K562 (cell line): ENCODE measurements around the gene SH3BP4. TPM values are rescaled to one million over a fixed set of nuclear protein-coding genes. Genes with fewer than 3 reads are reported as not detected.

Experiments used
- ATAC-seq: fragments of 200-7000 bp; cut with Tn5 transposase; 3 replicates; pipeline ENCODE4 v1.9.1; 2020; ENCODE audit warnings: moderate library complexity
- BruUV-seq: library from RNA; stranded (reverse); fragments of 400-500 nt; replicated peaks from 2 replicates; lab custom pipeline; 2021; lab: Mats Ljungman, UMichigan
- CTCF ChIA-PET: fragments of 300-600 bp; formaldehyde crosslinking; extraction: SDS; loops from one replicate; lab custom pipeline; 2021; ENCODE audit warnings: low intra/inter-chr PET ratio; lab: Yijun Ruan, JAX
- POLR2A ChIA-PET: fragments of 300-600, 350-650 bp; sonication (Branson Sonifier 250); formaldehyde crosslinking; extraction: SDS; loops from one replicate; lab custom pipeline; 2021; ENCODE audit warnings: antibody characterized with exemption, inconsistent platforms; lab: Yijun Ruan, JAX
- DNase-seq, 4 experiments: peaks; one replicate each; pipeline versions ENCODE4 v3.0.0 to v3.0.0-alpha.2; 2011 to 2018; ENCODE audit warnings: low spot score in 3 of 4, mixed read lengths in 3 of 4; ENCODE audit errors: extremely low read depth in 1 of 4
- FAIRE-seq: peaks from 2 replicates; lab custom pipeline; 2011; peaks lifted over from hg19 to GRCh38; lab: Jason Lieb, UNC
- H2AFZ ChIP-seq: 2 replicates; pipeline ENCODE4 v1.6.0; 2011; ENCODE audit warnings: low read depth, low read length, control low read depth, inconsistent platforms
- H3K27ac ChIP-seq: fragments of 200-600 bp; 3 replicates; pipeline ENCODE4 v1.8.0; 2011; ENCODE audit warnings: low read depth, mild to moderate bottlenecking, control low read depth, inconsistent platforms, low read length, moderate library complexity, mixed read lengths; ENCODE audit errors: extremely low read depth
- H3K27me3 ChIP-seq, 2 experiments: fragments of 300-600 bp in 1 of 2; 2 replicates in 1 of 2; 3 replicates in 1 of 2; pipeline versions ENCODE4 v1.6.0 to v1.8.0; 2011; ENCODE audit warnings: inconsistent platforms in 2 of 2, low read length in 2 of 2, mild to moderate bottlenecking in 1 of 2, mixed read lengths in 1 of 2, moderate library complexity in 1 of 2; ENCODE audit not compliant: control insufficient read depth in 2 of 2, insufficient read depth in 2 of 2
- H3K36me3 ChIP-seq: fragments of 300-600 bp; 3 replicates; pipeline ENCODE4 v1.8.0; 2011; ENCODE audit warnings: mild to moderate bottlenecking, low read length, inconsistent platforms; ENCODE audit not compliant: control insufficient read depth, insufficient read depth
- H3K4me1 ChIP-seq, 2 experiments: fragments of 200-600 bp in 1 of 2; replicated peaks in 1 of 2; 2 replicates in 1 of 2; 3 replicates in 1 of 2; pipeline versions ENCODE4 v1.5.1 to v1.8.0; 2011; ENCODE audit warnings: inconsistent platforms in 2 of 2, low read length in 2 of 2, mild to moderate bottlenecking in 1 of 2, mixed read lengths in 1 of 2, moderate library complexity in 1 of 2; ENCODE audit not compliant: control insufficient read depth in 2 of 2, insufficient read depth in 2 of 2
- H3K4me2 ChIP-seq: 2 replicates; pipeline ENCODE4 v1.6.1; 2011; ENCODE audit warnings: low read length, control low read depth, inconsistent platforms, mixed read lengths; ENCODE audit not compliant: insufficient read depth
- H3K4me3 ChIP-seq: fragments of 200-600 bp; sonication (generic), shearing (Covaris generic); 2 replicates; pipeline ENCODE4 v1.5.1; 2016; ENCODE audit warnings: control low read depth, inconsistent platforms
- H3K79me2 ChIP-seq: fragments of 200-600 bp; 3 replicates; pipeline ENCODE4 v1.8.0; 2011; ENCODE audit warnings: low read length, inconsistent platforms; ENCODE audit not compliant: control insufficient read depth, insufficient read depth
- H3K9ac ChIP-seq, 2 experiments: 2 replicates each; pipeline versions ENCODE4 v1.6.0 to v1.6.1; 2011; ENCODE audit warnings: low read depth in 2 of 2, low read length in 2 of 2, control low read depth in 1 of 2, inconsistent platforms in 1 of 2, mild to moderate bottlenecking in 1 of 2, mixed read lengths in 1 of 2; ENCODE audit not compliant: insufficient read depth in 1 of 2
- H3K9me1 ChIP-seq: one replicate; pipeline ENCODE4 v1.6.0; 2011; ENCODE audit warnings: inconsistent platforms, mild to moderate bottlenecking, low read length, moderate library complexity; ENCODE audit not compliant: control insufficient read depth, insufficient read depth
- H3K9me3 ChIP-seq: replicated peaks from 2 replicates; pipeline ENCODE4 v1.5.1; 2011; ENCODE audit warnings: low read depth, low read length, inconsistent platforms; ENCODE audit not compliant: control insufficient read depth, insufficient read depth
- H4K20me1 ChIP-seq: replicated peaks from 2 replicates; pipeline ENCODE4 v1.6.1; 2011; ENCODE audit warnings: low read length, inconsistent platforms, mixed read lengths; ENCODE audit not compliant: control insufficient read depth, insufficient read depth
- BCL6 ChIP-seq: fragments of 250-450 bp; sonication (Bioruptor Pico); IDR thresholded peaks from 2 replicates; pipeline ENCODE4 v1.4.0; 2020
- CBFA2T3 ChIP-seq: fragments of 450-650 bp; IDR thresholded peaks from 2 replicates; pipeline ENCODE4 v1.6.1; 2017
- HDAC1 ChIP-seq, 2 experiments: fragments of 450-650 bp; IDR thresholded peaks; 2 replicates each; pipeline ENCODE4 v1.6.1; 2016 to 2017; ENCODE audit warnings: inconsistent platforms in 1 of 2, mild to moderate bottlenecking in 1 of 2, moderate library complexity in 1 of 2
- KLF1 ChIP-seq: fragments of 450-650 bp; IDR thresholded peaks from 2 replicates; pipeline ENCODE4 v1.6.1; 2016; ENCODE audit warnings: missing genetic modification characterization, missing compliant biosample characterization
- MCM2 ChIP-seq: fragments of 450-650 bp; IDR thresholded peaks from 2 replicates; pipeline ENCODE4 v1.6.1; 2017; ENCODE audit warnings: low read depth, mild to moderate bottlenecking
- NCOA4 ChIP-seq: fragments of 450-650 bp; IDR thresholded peaks from 2 replicates; pipeline ENCODE4 v1.6.1; 2018; ENCODE audit warnings: mild to moderate bottlenecking; ENCODE audit not compliant: partially characterized antibody
- STAT5A ChIP-seq: IDR thresholded peaks from 2 replicates; pipeline ENCODE4 v1.6.1; 2012; ENCODE audit warnings: low read length, inconsistent platforms, borderline replicate concordance
- TCF15 ChIP-seq: fragments of 250-450 bp; sonication (Bioruptor Pico); IDR thresholded peaks from 2 replicates; pipeline ENCODE4 v1.8.0; 2022; ENCODE audit warnings: moderate library complexity, mild to moderate bottlenecking, inconsistent platforms
- ZNF212 ChIP-seq: fragments of 450-650 bp; formaldehyde crosslinking; IDR thresholded peaks from 2 replicates; pipeline ENCODE4 v1.4.0; 2020; ENCODE audit warnings: mild to moderate bottlenecking
- WGBS: fragments of 100-300 bp; shearing (Covaris generic); methylation state at CpG from one replicate; pipeline ENCODE4 v1.1.6; 2016; ENCODE audit warnings: low coverage, mixed read lengths; ENCODE audit not compliant: insufficient coverage; ENCODE audit errors: missing lambda C conversion rate; 5-methylcytosine and 5-hydroxymethylcytosine counted together
- in situ Hi-C: fragments of 300-500 bp; cut with MboI; formaldehyde crosslinking; loops from 4 replicates; pipeline ENCODE4 v1.15.0; 2018; ENCODE audit warnings: inconsistent platforms, mixed read lengths
- intact Hi-C: fragments of 100-400 bp; cut with micrococcal nuclease; formaldehyde crosslinking; loops from 2 replicates; pipeline ENCODE4 v1.14.2; 2022
- polyA plus RNA-seq, 8 experiments: library from polyadenylated mRNA; depleted of rRNA in 4 of 8; stranded (reverse) in 5 of 8; unstranded in 3 of 8; fragments of >200 nt; fragmentation: Nextera tagmentation in 2 of 8; fragmentation: Illumina TruSeq in 1 of 8; extraction: Ambion mirVana in 2 of 8; extraction: Trizol in 1 of 8; gene quantifications; 2 replicates each; pipeline versions ENCODE4 v1.2.1 to v1.2.3, GENCODE V29; 2011 to 2014; ENCODE audit warnings: inconsistent platforms in 1 of 8, missing spikeins in 1 of 8
- total RNA-seq, 7 experiments: library from RNA; depleted of rRNA in 6 of 7; stranded (reverse); fragments of >200 nt in 6 of 7; fragmentation: Illumina TruSeq in 2 of 7; extraction: Trizol in 2 of 7; gene quantifications; 2 replicates each; pipeline versions ENCODE4 v1.2.1 to v1.2.3, GENCODE V29; 2011 to 2021; ENCODE audit warnings: low replicate concordance in 1 of 7
- TF ChIP-seq, protein P1 (sequence below): sonication (generic); formaldehyde crosslinking; IDR thresholded peaks from 2 replicates; pipeline ENCODE4 v1.8.0; 2022; ENCODE audit warnings: missing genetic modification reagents, mild to moderate bottlenecking, moderate library complexity, borderline replicate concordance

SH3BP4 gene
- total and polyA plus RNA-seq, 9 of the 15 experiments (the other 6 are each of a cell fraction or from before 2014, with no cell fraction given): 0.03 to 0.28 (median 0.27) TPM; not detected in 6

- TF ChIP-seq HDAC1 (IDR thresholded peaks at IDR 0.05): no peak
- TF ChIP-seq, all 486 proteins: peak for 0
Observed at GRCh38 chr2:234994438-234995321, 42.9 kb downstream of the SH3BP4 start (continued).

DNA sequence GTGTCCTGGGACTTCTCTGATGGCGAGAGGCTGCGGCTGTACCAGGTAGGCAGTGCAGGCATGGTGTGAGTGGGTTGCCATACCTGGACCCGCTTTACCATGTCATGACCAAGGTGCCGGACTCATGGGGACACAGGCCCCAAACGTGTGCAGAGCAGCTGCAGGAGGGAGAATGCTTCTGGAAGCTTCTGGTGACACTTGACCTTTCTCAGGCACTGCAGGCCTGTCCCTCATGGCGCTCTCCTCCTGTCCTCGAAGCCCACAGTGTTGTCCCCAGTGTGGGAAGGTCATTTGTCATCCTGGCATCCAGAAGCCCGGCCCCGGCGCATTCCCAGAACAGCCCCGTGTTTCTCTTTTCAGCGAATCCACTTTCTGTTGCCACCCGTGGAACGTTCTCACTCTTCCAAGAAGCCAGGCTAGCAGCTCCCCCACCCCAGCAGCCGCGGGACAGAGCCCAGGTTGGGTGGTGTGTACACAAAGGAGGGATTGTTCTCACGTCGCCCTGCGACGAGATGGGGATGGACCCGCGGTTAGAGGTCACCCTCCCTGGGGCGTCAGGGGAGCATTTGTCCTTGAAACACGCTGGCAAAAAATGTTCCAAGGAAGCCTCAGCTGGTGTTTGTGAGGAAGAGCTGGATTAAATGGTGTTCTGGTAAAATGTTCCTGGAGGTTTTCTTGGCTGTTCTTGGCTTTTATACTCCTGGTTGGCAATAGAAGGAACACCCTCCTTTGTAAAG lies 43.7 kb downstream of the SH3BP4 start:
- 0% methylated on average over 4 of the region's 24 CpGs for WGBS
- H3K79me2 ChIP-seq: no peaks in the 10 kb centered on the region
- no peak for ATAC-seq
- POLR2A ChIA-PET: no interaction called here
- no peak overlapping the region for H3K4me2 ChIP-seq
- no TSS peak for BruUV-seq
- no peaks in the 10 kb centered on the region for H4K20me1 ChIP-seq
- TF ChIP-seq CBFA2T3 (no peak), ZNF212 (no peak), KLF1 (tag) (no peak), NCOA4 (no peak), BCL6 (CRISPR knock-in tag) (no peak), MCM2 (no peak), STAT5A (no peak), TCF15 (no peak)
- TF ChIP-seq, protein P1, sequence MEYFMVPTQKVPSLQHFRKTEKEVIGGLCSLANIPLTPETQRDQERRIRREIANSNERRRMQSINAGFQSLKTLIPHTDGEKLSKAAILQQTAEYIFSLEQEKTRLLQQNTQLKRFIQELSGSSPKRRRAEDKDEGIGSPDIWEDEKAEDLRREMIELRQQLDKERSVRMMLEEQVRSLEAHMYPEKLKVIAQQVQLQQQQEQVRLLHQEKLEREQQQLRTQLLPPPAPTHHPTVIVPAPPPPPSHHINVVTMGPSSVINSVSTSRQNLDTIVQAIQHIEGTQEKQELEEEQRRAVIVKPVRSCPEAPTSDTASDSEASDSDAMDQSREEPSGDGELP (CRISPR knock-in tag): no peak
- intact Hi-C loops (no loop called here), in situ Hi-C loops (no loop called here)
- no peak overlapping the region for H2AFZ ChIP-seq
- peaks cover 2 to 69% of the 10 kb centered on the region in 2 experiments for H3K27me3 ChIP-seq
- FAIRE-seq: no peak
- no peak overlapping the region for H3K9ac ChIP-seq
- no peaks in the 10 kb centered on the region for H3K4me1 ChIP-seq
- no peak for DNase-seq
- no peak overlapping the region for H3K27ac ChIP-seq
- H3K4me3 ChIP-seq: no peak overlapping the region
- no peaks in the 10 kb centered on the region for H3K9me1 ChIP-seq
- H3K36me3 ChIP-seq: no peaks in the 10 kb centered on the region
- CTCF ChIA-PET: no interaction called here
- no peaks in the 10 kb centered on the region for H3K9me3 ChIP-seq
